ENCODE results near the gene SMIM21.

Gene SMIM21

DNA sequence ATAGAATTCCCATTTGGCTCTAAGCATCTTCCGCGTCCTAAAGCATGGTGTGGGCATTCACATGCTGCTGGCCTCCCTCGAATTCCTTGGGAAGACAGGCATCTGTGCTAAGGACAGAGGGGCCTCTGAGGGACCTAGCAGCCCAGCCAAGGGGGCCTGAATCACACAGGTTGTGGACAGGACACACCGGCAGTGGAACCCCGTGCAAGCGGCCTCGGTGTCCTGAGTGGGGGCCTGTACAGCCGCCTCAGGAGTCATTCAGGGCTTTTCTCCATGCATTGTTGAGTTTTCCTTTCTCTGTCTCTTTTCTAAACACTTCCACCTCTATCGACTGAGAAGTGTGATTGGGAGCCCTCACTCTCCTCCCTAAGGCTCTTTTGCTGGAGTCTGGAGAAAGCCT is 44.3 kb upstream of the SMIM21 start:
- peaks cover 9% of the 10 kb centered on the region for H3K27me3 ChIP-seq
- H3K4me1 ChIP-seq (ENCODE audit: control insufficient read depth in 1 of 2, insufficient read depth in 1 of 2, low read depth in 1 of 2, low read length in 1 of 2): no peaks in the 10 kb centered on the region
- no peaks in the 10 kb centered on the region for H3K36me3 ChIP-seq
- H3K4me3 ChIP-seq (ENCODE audit: low read depth in 1 of 2, low read length in 1 of 2): no peak overlapping the region
- TF ChIP-seq, protein P1, sequence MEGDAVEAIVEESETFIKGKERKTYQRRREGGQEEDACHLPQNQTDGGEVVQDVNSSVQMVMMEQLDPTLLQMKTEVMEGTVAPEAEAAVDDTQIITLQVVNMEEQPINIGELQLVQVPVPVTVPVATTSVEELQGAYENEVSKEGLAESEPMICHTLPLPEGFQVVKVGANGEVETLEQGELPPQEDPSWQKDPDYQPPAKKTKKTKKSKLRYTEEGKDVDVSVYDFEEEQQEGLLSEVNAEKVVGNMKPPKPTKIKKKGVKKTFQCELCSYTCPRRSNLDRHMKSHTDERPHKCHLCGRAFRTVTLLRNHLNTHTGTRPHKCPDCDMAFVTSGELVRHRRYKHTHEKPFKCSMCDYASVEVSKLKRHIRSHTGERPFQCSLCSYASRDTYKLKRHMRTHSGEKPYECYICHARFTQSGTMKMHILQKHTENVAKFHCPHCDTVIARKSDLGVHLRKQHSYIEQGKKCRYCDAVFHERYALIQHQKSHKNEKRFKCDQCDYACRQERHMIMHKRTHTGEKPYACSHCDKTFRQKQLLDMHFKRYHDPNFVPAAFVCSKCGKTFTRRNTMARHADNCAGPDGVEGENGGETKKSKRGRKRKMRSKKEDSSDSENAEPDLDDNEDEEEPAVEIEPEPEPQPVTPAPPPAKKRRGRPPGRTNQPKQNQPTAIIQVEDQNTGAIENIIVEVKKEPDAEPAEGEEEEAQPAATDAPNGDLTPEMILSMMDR (IDR thresholded peaks at IDR 0.05): no peak
- no peak overlapping the region for H3K27ac ChIP-seq
- H3K9me3 ChIP-seq: no peaks in the 10 kb centered on the region

DNA sequence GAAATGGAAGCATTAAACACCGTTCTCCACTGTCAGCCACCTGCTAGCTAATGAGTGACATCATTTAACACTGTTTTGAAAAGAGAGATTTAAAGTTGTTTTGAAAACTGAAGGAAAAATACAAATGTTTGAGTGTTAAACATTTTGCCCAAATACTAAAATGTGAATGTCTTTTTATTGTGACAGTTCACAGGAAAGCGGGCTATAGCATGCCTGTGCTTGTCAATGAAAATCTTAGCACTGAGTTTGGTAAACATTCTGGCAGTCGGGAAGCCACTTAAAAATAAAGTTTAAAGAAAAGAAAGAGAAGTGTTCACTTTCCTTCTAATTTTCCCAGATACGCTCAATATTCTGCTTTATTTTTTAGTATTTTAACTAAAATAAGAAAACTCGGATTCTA is 40.3 kb upstream of the SMIM21 start:
- Histone ChIP-seq H3K36me3 (no peaks in the 10 kb centered on the region), H3K4me1 (ENCODE audit: control insufficient read depth in 1 of 2, insufficient read depth in 1 of 2, low read depth in 1 of 2, low read length in 1 of 2) (no peaks in the 10 kb centered on the region), H3K9me3 (no peaks in the 10 kb centered on the region), H3K27me3 (peaks cover 9% of the 10 kb centered on the region), H3K27ac (no peak overlapping the region), H3K4me3 (ENCODE audit: low read depth in 1 of 2, low read length in 1 of 2) (no peak overlapping the region)
- TF ChIP-seq, protein P1 (IDR thresholded peaks at IDR 0.05): no peak

DNA sequence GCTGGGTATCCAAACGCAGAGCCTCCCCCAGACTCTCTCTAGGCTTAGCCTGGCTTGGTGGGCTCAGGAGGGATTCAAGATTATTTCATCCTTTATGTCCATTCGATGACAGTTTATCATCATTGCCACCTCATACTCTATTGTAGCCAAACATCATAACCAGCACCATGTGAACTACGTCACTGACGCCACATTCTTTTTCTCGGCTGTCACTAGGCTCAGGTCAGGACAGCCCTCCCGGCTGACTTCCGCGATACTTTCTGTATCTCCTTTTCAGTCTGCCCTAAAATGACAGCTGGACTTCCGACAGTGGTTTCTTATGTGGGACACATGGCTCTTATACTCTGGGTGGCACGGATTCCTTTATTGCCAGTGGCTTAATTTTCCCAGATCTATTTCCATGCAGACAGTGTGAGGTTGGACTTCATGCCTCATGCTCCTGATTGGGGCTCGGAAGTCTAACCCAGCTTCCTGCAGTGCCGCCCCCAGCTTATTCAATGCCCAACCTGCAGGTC is 39.8 kb upstream of the SMIM21 start:
- Histone ChIP-seq H3K36me3 (no peaks in the 10 kb centered on the region), H3K4me1 (ENCODE audit: control insufficient read depth in 1 of 2, insufficient read depth in 1 of 2, low read depth in 1 of 2, low read length in 1 of 2) (no peaks in the 10 kb centered on the region), H3K27ac (no peak overlapping the region), H3K4me3 (ENCODE audit: low read depth in 1 of 2, low read length in 1 of 2) (no peak overlapping the region), H3K9me3 (no peaks in the 10 kb centered on the region), H3K27me3 (peaks cover 9% of the 10 kb centered on the region)
- TF ChIP-seq, protein P1 (IDR thresholded peaks at IDR 0.05): no peak

GRCh38 chr18:75464356-75464755 is 36.9 kb upstream of the SMIM21 start:
- no peak overlapping the region for H3K4me3 ChIP-seq (ENCODE audit: low read depth in 1 of 2, low read length in 1 of 2)
- peaks cover 13% of the 10 kb centered on the region for H3K27me3 ChIP-seq
- TF ChIP-seq, protein P1 (IDR thresholded peaks at IDR 0.05): no peak
- H3K9me3 ChIP-seq: no peaks in the 10 kb centered on the region
- no peak overlapping the region for H3K27ac ChIP-seq
- H3K36me3 ChIP-seq: no peaks in the 10 kb centered on the region
- no peaks in the 10 kb centered on the region for H3K4me1 ChIP-seq (ENCODE audit: control insufficient read depth in 1 of 2, insufficient read depth in 1 of 2, low read depth in 1 of 2, low read length in 1 of 2)

GRCh38 chr18:75462178-75462832 is 34.8 kb upstream of the SMIM21 start:
- TF ChIP-seq, protein P1 (IDR thresholded peaks at IDR 0.05): no peak
- H3K27ac ChIP-seq: no peak overlapping the region
- no peaks in the 10 kb centered on the region for H3K4me1 ChIP-seq (ENCODE audit: control insufficient read depth in 1 of 2, insufficient read depth in 1 of 2, low read depth in 1 of 2, low read length in 1 of 2)
- no peaks in the 10 kb centered on the region for H3K9me3 ChIP-seq
- no peak overlapping the region for H3K4me3 ChIP-seq (ENCODE audit: low read depth in 1 of 2, low read length in 1 of 2)
- H3K36me3 ChIP-seq: no peaks in the 10 kb centered on the region
- peaks cover 27% of the 10 kb centered on the region for H3K27me3 ChIP-seq
